Mucosa of descending colon (tissue), 3 donors: Measurements from ENCODE around the gene MUSK. TPM values are rescaled to one million over a fixed set of nuclear protein-coding genes. Genes with fewer than 3 reads are reported as not detected.

ENCODE experiments used
- ATAC-seq: fragments of 200-7000 bp; cut with Tn5 transposase; one replicate; pipeline ENCODE4 v1.9.1; 2020; ENCODE audit warnings: mild to moderate bottlenecking, moderate library complexity
- DNase-seq, 3 donors: peaks; one replicate each; pipeline ENCODE4 v3.0.0-alpha.2; 2020
- H3K36me3 ChIP-seq: fragments of 200-600 bp; one replicate; pipeline ENCODE4 v1.8.0; 2021; ENCODE audit warnings: low read depth, mild to moderate bottlenecking
- H3K4me1 ChIP-seq: fragments of 200-600 bp; one replicate; pipeline ENCODE4 v1.8.0; 2021; ENCODE audit warnings: low read depth, mild to moderate bottlenecking
- H3K4me3 ChIP-seq: fragments of 200-600 bp; one replicate; pipeline ENCODE4 v1.8.0; 2021; ENCODE audit warnings: mild to moderate bottlenecking
- H3K9me3 ChIP-seq: fragments of 200-600 bp; one replicate; pipeline ENCODE4 v1.8.0; 2021; ENCODE audit warnings: mild to moderate bottlenecking
- CTCF ChIP-seq: fragments of 200-600 bp; IDR thresholded peaks from one replicate; pipeline ENCODE4 v1.8.0; 2022; ENCODE audit warnings: antibody characterized with exemption, mild to moderate bottlenecking
- intact Hi-C, 2 donors: fragments of 100-400 bp; cut with DNase I in 1 of 2; cut with micrococcal nuclease in 1 of 2; formaldehyde crosslinking; loops; one replicate each; pipeline versions ENCODE4 v1.11.0 to v1.11.1; 2022; cut with DNase I, micrococcal nuclease
- total RNA-seq, 3 donors: library from RNA; stranded (reverse); fragmentation: NEBNext Ultra II Directional in 2 of 3; extraction: Animal tissue kit (Norgen Biotek cat#: 25700) in 2 of 3; gene quantifications; one replicate each; pipeline versions ENCODE4 v1.2.1 to v1.2.4, GENCODE V29; 2021 to 2023
- donor health status: DM: no; HTN: no; CAD: no; lungs with moderate emphysema.
- donor health status: DM: no; HTN: no; CAD: no.
- donor health status: DM: no; HTN: yes; CAD: no.

MUSK gene
- total RNA-seq, 3 donors from 2014 or later, result 1.4 to 5.6 (median 3.6) TPM

- ATAC-seq (no peak), DNase-seq (no peak)
- TF ChIP-seq CTCF, result no peak
- H3K36me3 ChIP-seq, result no peaks in the 10 kb centered on the region
- no peaks in the 10 kb centered on the region for H3K4me1 ChIP-seq
- H3K4me3 ChIP-seq, result no peak overlapping the region
- intact Hi-C loops, result no loop called here
- H3K9me3 ChIP-seq, result no peaks in the 10 kb centered on the region
Measured at GRCh38 chr9:110669433-110669832, 842 bp downstream of the MUSK start.

GRCh38 chr9:110671849-110672248 is 3.3 kb downstream of the MUSK start:
- TF ChIP-seq CTCF, result no peak
- intact Hi-C loops, result no loop called here
- DNase-seq, result no peak
- Histone ChIP-seq H3K4me3 (no peak overlapping the region), H3K36me3 (no peaks in the 10 kb centered on the region), H3K4me1 (no peaks in the 10 kb centered on the region), H3K9me3 (no peaks in the 10 kb centered on the region)
- ATAC-seq, result no peak

- Histone ChIP-seq H3K4me3 (no peak overlapping the region), H3K36me3 (no peaks in the 10 kb centered on the region), H3K9me3 (no peaks in the 10 kb centered on the region), H3K4me1 (no peaks in the 10 kb centered on the region)
- no peak for ATAC-seq
- TF ChIP-seq CTCF, result no peak
- intact Hi-C loops, result no loop called here
- no peak for DNase-seq
Measured at GRCh38 chr9:110672873-110673510, 4.4 kb downstream of the MUSK start.

GRCh38 chr9:110687497-110687896 is 18.9 kb downstream of the MUSK start:
- no peaks in the 10 kb centered on the region for H3K4me1 ChIP-seq
- intact Hi-C loops, result no loop called here
- DNase-seq (no peak), ATAC-seq (no peak)
- TF ChIP-seq CTCF, result no peak
- H3K4me3 ChIP-seq, result no peak overlapping the region
- no peaks in the 10 kb centered on the region for H3K36me3 ChIP-seq
- H3K9me3 ChIP-seq, result no peaks in the 10 kb centered on the region

GRCh38 chr9:110688329-110688728 is 19.7 kb downstream of the MUSK start:
- no peak for TF ChIP-seq CTCF
- intact Hi-C loops, result no loop called here
- Histone ChIP-seq H3K9me3 (no peaks in the 10 kb centered on the region), H3K4me1 (no peaks in the 10 kb centered on the region), H3K36me3 (no peaks in the 10 kb centered on the region), H3K4me3 (no peak overlapping the region)
- DNase-seq, result no peak
- ATAC-seq, result no peak
